T-cell (primary cell): ENCODE results near the gene ZNF276. TPM values are rescaled to one million over a fixed set of nuclear protein-coding genes. Genes with fewer than 3 reads are reported as not detected.

Experiments used
- ATAC-seq, 4 experiments: fragments of 200-7000 bp in 3 of 4; fragments of 150-1000 bp in 1 of 4; cut with Tn5 transposase; replicated peaks in 1 of 4; 1 replicate in 3 of 4; 2 replicates in 1 of 4; pipeline ENCODE4 v1.10.0; 2021; ENCODE audit warnings: moderate library complexity in 3 of 4, mild to moderate bottlenecking in 2 of 4, moderate number of reproducible peaks in 1 of 4
- CTCF ChIA-PET, 2 donors: fragments of 300-600 bp; sonication (Branson Sonifier 250); formaldehyde crosslinking; loops; one replicate each; lab custom pipeline; 2022; ENCODE audit warnings: antibody characterized with exemption in 2 of 2; lab: Charles Lee
- POLR2A ChIA-PET, 2 donors: fragments of 300-600 bp; sonication (Branson Sonifier 250); formaldehyde crosslinking; loops; one replicate each; lab custom pipeline; 2022; ENCODE audit warnings: antibody characterized with exemption in 2 of 2; lab: Charles Lee
- DNase-seq, 35 experiments: peaks; one replicate each; pipeline versions ENCODE4 v3.0.0 to v3.0.0-alpha.2; 2013 to 2023
- H3K27ac ChIP-seq: one replicate; pipeline ENCODE4 v1.5.1; 2013; ENCODE audit warnings: low read length
- H3K27me3 ChIP-seq, 2 experiments: replicated peaks in 1 of 2; 1 replicate in 1 of 2; 2 replicates in 1 of 2; pipeline versions ENCODE4 v1.6.1 to v1.7.0; 2013; ENCODE audit warnings: low read length in 1 of 2, mixed read lengths in 1 of 2; ENCODE audit not compliant: control insufficient read depth in 2 of 2, insufficient read depth in 2 of 2; ENCODE audit errors: extremely low read depth in 1 of 2
- H3K36me3 ChIP-seq, 2 donors: 1 replicate in 1 of 2; 2 replicates in 1 of 2; pipeline versions ENCODE4 v1.6.1 to v1.7.0; 2013; ENCODE audit warnings: low read length in 1 of 2; ENCODE audit not compliant: control insufficient read depth in 2 of 2, insufficient read depth in 1 of 2; ENCODE audit errors: extremely low read depth in 1 of 2
- H3K4me1 ChIP-seq, 2 experiments: 1 replicate in 1 of 2; 2 replicates in 1 of 2; pipeline versions ENCODE4 v1.6.1 to v1.7.0; 2013; ENCODE audit warnings: low read length in 2 of 2, mixed read lengths in 1 of 2; ENCODE audit not compliant: insufficient read depth in 2 of 2, control insufficient read depth in 1 of 2; ENCODE audit errors: extremely low read depth in 1 of 2
- H3K4me3 ChIP-seq, 2 donors: 1 replicate in 1 of 2; 2 replicates in 1 of 2; pipeline versions ENCODE4 v1.5.1 to v1.7.0; 2013; ENCODE audit warnings: mild to moderate bottlenecking in 2 of 2, low read length in 1 of 2, moderate library complexity in 1 of 2; ENCODE audit not compliant: control insufficient read depth in 1 of 2; ENCODE audit errors: extremely low read depth in 1 of 2
- H3K9me3 ChIP-seq: 2 replicates; pipeline ENCODE4 v1.7.0; 2013
- H3K27ac Mint-ChIP-seq, 2 donors: one replicate each; pipeline ENCODE4 v1.8.0; 2020 to 2021; ENCODE audit warnings: mild to moderate bottlenecking in 2 of 2, mixed read lengths in 2 of 2
- H3K27me3 Mint-ChIP-seq, 2 donors: one replicate each; pipeline ENCODE4 v1.8.0; 2021 to 2022; ENCODE audit warnings: mixed read lengths in 2 of 2
- H3K36me3 Mint-ChIP-seq: one replicate; pipeline ENCODE4 v1.8.0; 2021; ENCODE audit warnings: mixed read lengths
- H3K4me1 Mint-ChIP-seq, 3 donors: one replicate each; pipeline ENCODE4 v1.8.0; 2020 to 2022; ENCODE audit warnings: mixed read lengths in 3 of 3, mild to moderate bottlenecking in 1 of 3
- H3K4me3 Mint-ChIP-seq, 3 donors: one replicate each; pipeline ENCODE4 v1.8.0; 2020 to 2022; ENCODE audit warnings: mild to moderate bottlenecking in 3 of 3, mixed read lengths in 3 of 3, moderate library complexity in 3 of 3
- H3K9me3 Mint-ChIP-seq, 3 donors: one replicate each; pipeline ENCODE4 v1.8.0; 2020 to 2022; ENCODE audit warnings: mixed read lengths in 3 of 3
- WGBS: methylation state at CpG from one replicate; pipeline ENCODE4 v1.1.5; 2013; ENCODE audit warnings: missing lambda C conversion rate; ENCODE audit not compliant: insufficient coverage; 5-methylcytosine and 5-hydroxymethylcytosine counted together
- total RNA-seq, 35 experiments: library from RNA in 6 of 35; stranded (reverse) in 6 of 35; fragments of 120-200 nt in 1 of 35; gene quantifications; one replicate each; pipeline versions ENCODE4 v1.2.1 to v1.2.4 and lab custom pipeline; 2013 to 2026

The ZNF276 gene
- total RNA-seq, 5 donors from 2014 or later (not counting 1 experiment from before 2014, with no cell fraction given): 131 to 203 (median 195) TPM

DNA sequence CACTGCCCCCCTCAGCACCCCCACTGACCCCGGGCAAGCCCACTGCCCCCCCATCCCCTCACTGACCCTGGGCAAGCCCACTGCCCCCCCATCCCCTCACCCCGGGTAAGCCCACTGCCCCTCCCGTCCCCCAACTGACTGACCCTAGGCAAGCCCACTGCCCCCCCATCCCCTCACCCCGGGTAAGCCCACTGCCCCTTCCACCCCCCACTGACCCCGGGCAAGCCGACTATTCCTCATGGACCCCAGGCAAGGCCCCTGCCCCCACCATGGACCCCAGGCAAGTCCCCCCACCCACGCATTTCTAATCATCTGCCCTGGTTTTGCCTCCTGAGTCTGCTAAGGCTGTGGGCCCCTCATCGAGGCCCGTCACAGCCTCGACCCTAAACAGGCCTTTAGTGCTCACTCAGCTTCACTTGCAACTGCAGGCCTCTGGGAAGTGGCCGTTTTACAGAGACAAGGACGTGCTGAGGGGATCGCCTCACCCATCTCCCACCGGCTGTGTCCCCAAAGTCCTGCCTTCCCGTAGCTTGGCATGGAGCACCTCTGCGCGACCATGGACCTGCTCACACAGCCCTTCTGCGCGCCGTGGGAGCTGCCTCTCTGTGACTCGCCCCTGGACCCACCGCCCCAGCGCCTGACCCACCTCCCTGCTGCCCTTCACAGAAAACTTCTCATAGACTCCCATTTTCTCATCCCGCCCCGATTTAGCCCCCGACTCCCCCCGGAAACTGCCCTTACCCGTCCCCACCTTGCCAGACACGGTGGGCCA lies 4.2 kb upstream of the ZNF276 start:
- ChIA-PET POLR2A (interaction anchor here (0.5 to 0.6 kb wide), 2 partner anchors 38 to 45 kb away, joined by 3 to 5 read pairs; no protein-coding TSS in a partner anchor), CTCF (no interaction called here)
- ATAC-seq: no peak
- no peaks in the 10 kb centered on the region for H3K9me3 Mint-ChIP-seq
- no peak overlapping the region for H3K27ac Mint-ChIP-seq
- H3K4me3 Mint-ChIP-seq: no peak overlapping the region
- H3K27me3 ChIP-seq: peaks cover 0 to 7% of the 10 kb centered on the region in 2 experiments
- H3K4me1 ChIP-seq: peaks cover 2 to 17% of the 10 kb centered on the region in 2 experiments
- no peak overlapping the region for H3K4me3 ChIP-seq
- no peaks in the 10 kb centered on the region for H3K27me3 Mint-ChIP-seq
- WGBS: 94% methylated on average over 17 of the region's 29 CpGs
- H3K36me3 ChIP-seq: no peaks in the 10 kb centered on the region
- no peak overlapping the region for H3K27ac ChIP-seq
- no peak for DNase-seq
- peaks cover 11 to 19% (median 16%) of the 10 kb centered on the region in 3 donors for H3K4me1 Mint-ChIP-seq
- no peaks in the 10 kb centered on the region for H3K36me3 Mint-ChIP-seq
- no peaks in the 10 kb centered on the region for H3K9me3 ChIP-seq

- Histone ChIP-seq H3K9me3 (no peaks in the 10 kb centered on the region), H3K4me3 (no peak overlapping the region), H3K36me3 (peaks cover under 1% of the 10 kb centered on the region in 2 donors), H3K4me1 (peaks cover 2 to 18% of the 10 kb centered on the region in 2 experiments), H3K27ac (no peak overlapping the region), H3K27me3 (no peaks in the 10 kb centered on the region)
- Mint-ChIP-seq H3K4me3 (no peak overlapping the region), H3K9me3 (no peaks in the 10 kb centered on the region), H3K4me1 (peaks cover 14 to 21% (median 21%) of the 10 kb centered on the region in 3 donors), H3K27me3 (no peaks in the 10 kb centered on the region), H3K27ac (no peak overlapping the region), H3K36me3 (peaks cover 5% of the 10 kb centered on the region)
- ATAC-seq (no peak), DNase-seq (no peak)
- whole genome bisulfite sequencing: 93% methylated on average over 23 of the region's 24 CpGs
- POLR2A ChIA-PET: no interaction called here
- CTCF ChIA-PET: no interaction called here
Measured at GRCh38 chr16:89717688-89718505, 3.4 kb upstream of the ZNF276 start.

DNA sequence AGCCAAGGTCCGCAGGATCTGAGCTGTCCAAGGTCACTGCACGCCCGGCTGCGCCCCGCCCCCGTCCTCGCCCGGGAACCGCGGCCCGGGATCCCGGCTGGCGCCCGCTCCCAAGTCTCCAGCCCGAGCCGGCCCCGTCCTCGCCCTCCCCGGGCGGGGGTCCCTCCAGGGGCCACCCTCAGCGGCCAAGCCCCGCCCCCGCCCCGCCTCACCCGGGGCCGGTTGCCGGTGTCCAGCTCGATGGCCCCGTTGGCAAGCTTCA lies 855 bp upstream of the ZNF276 start:
- Histone ChIP-seq H3K9me3 (no peaks in the 10 kb centered on the region), H3K4me1 (peaks cover 6 to 44% of the 10 kb centered on the region in 2 experiments), H3K4me3 (peak overlapping the region; percentile 38 to 70), H3K36me3 (peaks cover 4 to 24% of the 10 kb centered on the region in 2 donors), H3K27me3 (no peaks in the 10 kb centered on the region), H3K27ac (no peak overlapping the region)
- no peaks in the 10 kb centered on the region for H3K27me3 Mint-ChIP-seq
- no peak for ATAC-seq
- 0% methylated on average over 29 of the region's 29 CpGs for WGBS
- H3K36me3 Mint-ChIP-seq: peaks cover 12% of the 10 kb centered on the region
- H3K4me3 Mint-ChIP-seq: peak overlapping the region; percentile 74 to 84 (median 76)
- POLR2A ChIA-PET: no interaction called here
- H3K9me3 Mint-ChIP-seq: no peaks in the 10 kb centered on the region
- H3K27ac Mint-ChIP-seq: peak overlapping the region; percentile 55 to 73
- CTCF ChIA-PET: no interaction called here
- no peak for DNase-seq
- H3K4me1 Mint-ChIP-seq: peaks cover 32 to 40% (median 36%) of the 10 kb centered on the region in 3 donors

DNA sequence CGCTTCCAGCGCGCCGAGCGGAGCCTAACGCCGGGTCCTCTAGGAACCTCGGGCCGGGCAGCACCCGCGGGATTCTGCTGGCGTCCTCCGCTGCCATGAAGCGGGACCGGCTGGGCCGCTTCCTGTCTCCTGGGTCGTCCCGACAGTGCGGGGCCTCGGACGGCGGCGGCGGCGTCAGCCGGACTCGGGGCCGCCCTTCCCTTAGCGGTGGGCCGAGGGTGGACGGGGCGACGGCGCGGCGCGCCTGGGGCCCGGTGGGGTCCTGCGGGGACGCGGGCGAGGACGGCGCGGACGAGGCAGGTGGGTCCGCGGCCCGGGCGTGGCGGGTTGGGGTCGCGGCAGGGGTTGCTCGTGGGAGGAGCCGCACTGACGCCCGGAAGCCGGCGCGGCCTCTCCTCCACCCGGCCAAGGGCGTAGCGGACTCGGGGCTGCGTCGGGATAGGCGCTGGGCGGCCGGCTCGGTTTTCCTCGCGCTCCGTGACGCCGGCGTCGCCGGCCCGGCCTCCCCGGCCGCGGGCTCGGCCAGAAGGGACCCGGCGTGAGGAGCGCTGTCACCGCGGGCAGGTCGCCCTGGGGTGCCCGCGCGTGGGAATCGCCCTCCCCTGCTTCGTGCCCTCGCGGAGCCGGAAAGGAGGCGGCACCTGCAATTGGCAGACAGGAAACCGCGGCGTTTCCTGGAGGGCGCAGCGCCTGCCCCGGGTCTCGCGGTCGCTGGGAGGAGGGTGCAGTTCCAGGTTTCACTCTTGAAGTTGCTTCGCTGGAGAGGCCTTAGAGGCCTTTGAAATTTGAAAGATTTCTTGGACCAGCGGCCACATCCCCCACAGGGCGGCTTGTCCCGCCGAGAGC lies 432 bp downstream of the ZNF276 start:
- peaks cover 36 to 50% (median 42%) of the 10 kb centered on the region in 3 donors for H3K4me1 Mint-ChIP-seq
- peaks cover 5 to 36% of the 10 kb centered on the region in 2 donors for H3K36me3 ChIP-seq
- peaks cover 12% of the 10 kb centered on the region for H3K36me3 Mint-ChIP-seq
- DNase-seq (peak; percentile 83 to 94 (median 90)), ATAC-seq (peak; percentile 56 to 70 (median 63))
- ChIA-PET CTCF (no interaction called here), POLR2A (interaction anchor here in 1 of 2 donors (0.6 kb wide), 1 partner anchor 8 kb away, joined by 3 read pairs; no protein-coding TSS in a partner anchor)
- H3K4me1 ChIP-seq: peaks cover 10 to 57% of the 10 kb centered on the region in 2 experiments
- H3K9me3 ChIP-seq: no peaks in the 10 kb centered on the region
- peak overlapping the region; percentile 96 to 99 for H3K27ac Mint-ChIP-seq
- H3K9me3 Mint-ChIP-seq: no peaks in the 10 kb centered on the region
- WGBS: under 1% methylated on average over 97 of the region's 112 CpGs
- H3K27me3 Mint-ChIP-seq: no peaks in the 10 kb centered on the region
- H3K4me3 Mint-ChIP-seq: peak overlapping the region; percentile 84 to 99 (median 96)
- no peaks in the 10 kb centered on the region for H3K27me3 ChIP-seq
- peak overlapping the region; percentile 70 to 81 for H3K4me3 ChIP-seq
- H3K27ac ChIP-seq: peak overlapping the region; percentile 76

DNA sequence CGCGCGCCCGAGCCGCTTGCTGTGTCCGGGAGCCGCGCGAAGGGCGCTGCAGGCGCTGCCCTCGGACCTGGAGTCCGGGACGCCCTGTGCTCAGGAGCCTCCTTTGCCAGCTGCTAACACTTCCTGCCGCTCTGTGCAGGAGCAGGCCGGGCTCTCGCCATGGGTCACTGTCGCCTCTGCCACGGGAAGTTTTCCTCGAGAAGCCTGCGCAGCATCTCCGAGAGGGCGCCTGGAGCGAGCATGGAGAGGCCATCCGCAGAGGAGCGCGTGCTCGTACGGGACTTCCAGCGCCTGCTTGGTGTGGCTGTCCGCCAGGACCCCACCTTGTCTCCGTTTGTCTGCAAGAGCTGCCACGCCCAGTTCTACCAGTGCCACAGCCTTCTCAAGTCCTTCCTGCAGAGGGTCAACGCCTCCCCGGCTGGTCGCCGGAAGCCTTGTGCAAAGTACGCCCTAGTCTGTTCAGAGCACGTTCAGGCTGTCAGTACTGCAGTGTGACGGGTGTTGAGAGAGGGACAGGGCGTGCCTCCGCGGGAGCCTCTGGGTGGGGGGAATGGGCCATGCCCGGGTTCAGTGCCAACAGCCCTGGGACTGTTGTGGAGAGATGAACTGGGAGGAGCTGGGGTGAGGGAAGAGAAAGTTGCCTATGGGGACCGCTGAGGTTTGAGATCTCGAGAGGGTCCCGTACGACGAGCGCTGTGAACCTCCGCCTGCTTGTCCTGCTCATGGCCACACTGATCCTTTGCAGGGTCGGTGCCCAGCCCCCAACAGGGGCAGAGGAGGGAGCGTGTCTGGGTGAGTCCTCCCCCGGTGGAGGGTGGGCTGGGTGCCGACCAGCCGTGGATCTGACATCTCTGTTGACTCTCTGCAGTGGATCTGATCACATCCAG lies 1.3 kb downstream of the ZNF276 start:
- ChIA-PET POLR2A (interaction anchor here in 1 of 2 donors (0.6 to 1.0 kb wide), 2 partner anchors 9 to 23 kb away, joined by 3 read pairs; no protein-coding TSS in a partner anchor), CTCF (interaction anchor here in 1 of 2 donors (2.4 kb wide), 1 partner anchor 17 kb away, joined by 11 read pairs; no protein-coding TSS in a partner anchor)
- Mint-ChIP-seq H3K27ac (peak overlapping the region; percentile 96 to 99), H3K27me3 (no peaks in the 10 kb centered on the region), H3K4me3 (peak overlapping the region; percentile 84 to 99 (median 96)), H3K36me3 (peaks cover 17% of the 10 kb centered on the region), H3K4me1 (peaks cover 45 to 58% (median 50%) of the 10 kb centered on the region in 3 donors), H3K9me3 (no peaks in the 10 kb centered on the region)
- 1% methylated on average over 54 of the region's 56 CpGs for WGBS
- peaks cover 16 to 65% of the 10 kb centered on the region in 2 experiments for H3K4me1 ChIP-seq
- DNase-seq (peak; percentile 46 to 83 (median 68)), ATAC-seq (peak; percentile 30 to 44 (median 39))
- peak overlapping the region; percentile 70 to 81 for H3K4me3 ChIP-seq
- no peaks in the 10 kb centered on the region for H3K9me3 ChIP-seq
- no peaks in the 10 kb centered on the region for H3K27me3 ChIP-seq
- peaks cover 11 to 45% of the 10 kb centered on the region in 2 donors for H3K36me3 ChIP-seq
- H3K27ac ChIP-seq: peak overlapping the region; percentile 76
